HL-60 (cell line): ENCODE measurements around the gene MBD5.
A peak's percentile ranks its signal among the peaks of the same experiment; 100 is the strongest.

ENCODE experiments used
- DNase-seq, 2 experiments: peaks; one replicate each; pipeline ENCODE4 v3.0.0-alpha.2; 2010 to 2020; ENCODE audit warnings: low read depth in 1 of 2, low spot score in 1 of 2
- H3K27ac ChIP-seq: fragments of 250-450 bp; sonication (Bioruptor Pico); replicated peaks from 2 replicates; pipeline ENCODE4 v1.5.1; 2020; ENCODE audit warnings: mild to moderate bottlenecking, moderate library complexity
- H3K27me3 ChIP-seq: fragments of 250-450 bp; sonication (Bioruptor Pico); 2 replicates; pipeline ENCODE4 v1.5.1; 2021; ENCODE audit warnings: mild to moderate bottlenecking, moderate library complexity; ENCODE audit not compliant: insufficient read depth, poor library complexity, severe bottlenecking
- H3K4me3 ChIP-seq: replicated peaks from 2 replicates; pipeline ENCODE4 v1.5.1; 2011; ENCODE audit warnings: mild to moderate bottlenecking, control low read depth, low read length; ENCODE audit not compliant: insufficient read depth
- GABPA ChIP-seq: IDR thresholded peaks from 2 replicates; pipeline ENCODE4 v1.6.1; 2012; ENCODE audit warnings: low read depth
- POLR2AphosphoS5 ChIP-seq: IDR thresholded peaks from 2 replicates; pipeline ENCODE4 v1.6.1; 2012; ENCODE audit warnings: low read depth
- SPI1 ChIP-seq: IDR thresholded peaks from 2 replicates; pipeline ENCODE4 v1.6.1; 2012; ENCODE audit warnings: low read depth, mild to moderate bottlenecking, borderline replicate concordance
- long read RNA-seq: library from polyadenylated mRNA; unstranded; transcript quantifications from one replicate; pipeline ENCODE4 v2.0.0, GENCODE V29; 2020
- TF ChIP-seq, protein P1 (sequence below): IDR thresholded peaks from 2 replicates; pipeline ENCODE4 v1.6.1; 2012; ENCODE audit warnings: low read depth; ENCODE audit not compliant: insufficient replicate concordance
- TF ChIP-seq, protein P2 (sequence below): IDR thresholded peaks from one replicate; pipeline ENCODE4 v1.5.1; 2011; ENCODE audit warnings: low read length, control low read depth, inconsistent platforms; ENCODE audit not compliant: insufficient read depth

Gene MBD5
- long read RNA-seq, full-length matches to known transcripts, result 4 of 6 reads
- long read RNA-seq, partial matches to known transcripts, result 1 of 6 reads
- long read RNA-seq, other reads (novel, unspliced or antisense), result 1 of 6 reads

DNA sequence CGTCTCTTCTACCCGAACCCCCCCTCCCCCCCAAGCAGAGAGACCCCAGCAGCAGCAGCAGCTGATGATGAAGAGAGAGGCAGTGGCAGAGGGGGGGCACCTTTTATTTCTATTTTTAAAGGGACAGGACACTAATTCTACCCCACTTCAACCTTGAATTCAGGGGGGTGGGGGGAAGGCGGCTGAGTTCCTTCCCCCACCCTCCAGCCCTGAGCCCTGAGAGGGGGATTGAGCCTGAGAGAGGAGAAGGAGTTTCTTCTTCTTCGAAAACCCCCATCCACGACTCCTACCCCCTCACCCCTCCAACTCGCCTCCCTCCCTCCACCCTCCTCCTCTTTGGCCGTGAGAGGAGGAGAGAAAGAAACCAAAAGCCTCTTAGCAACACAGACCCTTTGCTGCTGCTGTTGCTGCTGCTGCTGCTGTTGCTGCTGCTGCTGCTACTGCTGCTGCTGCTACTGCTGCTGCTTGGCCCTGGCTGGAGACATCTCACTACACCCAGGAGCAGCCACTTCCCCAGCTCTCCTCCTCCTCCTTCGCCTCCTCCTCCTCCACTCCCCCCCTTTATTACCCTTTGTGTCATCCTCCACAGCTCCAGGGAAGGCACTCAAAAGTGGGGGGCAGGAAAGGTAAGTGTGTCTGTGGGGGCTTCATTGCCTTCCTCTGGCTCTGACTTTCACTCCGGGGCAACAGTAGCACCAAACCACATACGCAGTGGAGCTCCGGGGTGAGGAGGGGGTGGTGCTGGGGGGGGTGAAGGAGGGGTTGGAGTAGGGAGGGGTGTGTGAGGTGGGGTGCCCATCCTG, at the start of gene MBD5:
Gene MBD5, plus strand, starts transcription at position 33 of the 803 bp plus-strand sequence.
- peak; percentile 21 to 49 for DNase-seq
- peak within 1 kb of the TSS; percentile 87 for H3K27ac ChIP-seq
- no peaks in the 10 kb centered on the region for H3K27me3 ChIP-seq
- TF ChIP-seq POLR2AphosphoS5 (no peak), SPI1 (no peak)
- TF ChIP-seq, protein P1, sequence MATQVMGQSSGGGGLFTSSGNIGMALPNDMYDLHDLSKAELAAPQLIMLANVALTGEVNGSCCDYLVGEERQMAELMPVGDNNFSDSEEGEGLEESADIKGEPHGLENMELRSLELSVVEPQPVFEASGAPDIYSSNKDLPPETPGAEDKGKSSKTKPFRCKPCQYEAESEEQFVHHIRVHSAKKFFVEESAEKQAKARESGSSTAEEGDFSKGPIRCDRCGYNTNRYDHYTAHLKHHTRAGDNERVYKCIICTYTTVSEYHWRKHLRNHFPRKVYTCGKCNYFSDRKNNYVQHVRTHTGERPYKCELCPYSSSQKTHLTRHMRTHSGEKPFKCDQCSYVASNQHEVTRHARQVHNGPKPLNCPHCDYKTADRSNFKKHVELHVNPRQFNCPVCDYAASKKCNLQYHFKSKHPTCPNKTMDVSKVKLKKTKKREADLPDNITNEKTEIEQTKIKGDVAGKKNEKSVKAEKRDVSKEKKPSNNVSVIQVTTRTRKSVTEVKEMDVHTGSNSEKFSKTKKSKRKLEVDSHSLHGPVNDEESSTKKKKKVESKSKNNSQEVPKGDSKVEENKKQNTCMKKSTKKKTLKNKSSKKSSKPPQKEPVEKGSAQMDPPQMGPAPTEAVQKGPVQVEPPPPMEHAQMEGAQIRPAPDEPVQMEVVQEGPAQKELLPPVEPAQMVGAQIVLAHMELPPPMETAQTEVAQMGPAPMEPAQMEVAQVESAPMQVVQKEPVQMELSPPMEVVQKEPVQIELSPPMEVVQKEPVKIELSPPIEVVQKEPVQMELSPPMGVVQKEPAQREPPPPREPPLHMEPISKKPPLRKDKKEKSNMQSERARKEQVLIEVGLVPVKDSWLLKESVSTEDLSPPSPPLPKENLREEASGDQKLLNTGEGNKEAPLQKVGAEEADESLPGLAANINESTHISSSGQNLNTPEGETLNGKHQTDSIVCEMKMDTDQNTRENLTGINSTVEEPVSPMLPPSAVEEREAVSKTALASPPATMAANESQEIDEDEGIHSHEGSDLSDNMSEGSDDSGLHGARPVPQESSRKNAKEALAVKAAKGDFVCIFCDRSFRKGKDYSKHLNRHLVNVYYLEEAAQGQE, result no peak
- H3K4me3 ChIP-seq, result peak within 1 kb of the TSS; percentile 99

DNA sequence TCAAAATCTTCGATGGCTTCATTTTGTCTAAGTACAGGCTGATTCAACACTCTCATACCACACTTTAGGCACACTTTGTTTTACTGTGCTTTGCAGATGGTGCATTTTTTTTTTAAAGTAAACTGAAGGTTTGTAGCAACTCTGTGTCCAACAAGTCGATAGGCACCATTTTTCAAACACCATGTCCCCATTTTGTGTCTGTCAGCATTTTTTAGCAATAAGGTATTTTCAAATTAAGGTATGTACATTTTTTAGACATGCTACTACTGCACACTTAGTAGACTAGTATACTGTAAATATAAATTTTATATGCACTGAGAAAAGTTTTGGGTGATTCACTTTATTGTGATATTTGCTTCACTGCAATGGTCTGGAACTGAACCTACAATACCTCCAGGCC, 44.8 kb upstream of the MBD5 start:
- Histone ChIP-seq H3K27me3 (no peaks in the 10 kb centered on the region), H3K4me3 (no peak overlapping the region), H3K27ac (no peak overlapping the region)
- DNase-seq, result no peak
- TF ChIP-seq GABPA (no peak), SPI1 (no peak), POLR2AphosphoS5 (no peak)
- TF ChIP-seq, protein P1, result no peak
- TF ChIP-seq, protein P2, sequence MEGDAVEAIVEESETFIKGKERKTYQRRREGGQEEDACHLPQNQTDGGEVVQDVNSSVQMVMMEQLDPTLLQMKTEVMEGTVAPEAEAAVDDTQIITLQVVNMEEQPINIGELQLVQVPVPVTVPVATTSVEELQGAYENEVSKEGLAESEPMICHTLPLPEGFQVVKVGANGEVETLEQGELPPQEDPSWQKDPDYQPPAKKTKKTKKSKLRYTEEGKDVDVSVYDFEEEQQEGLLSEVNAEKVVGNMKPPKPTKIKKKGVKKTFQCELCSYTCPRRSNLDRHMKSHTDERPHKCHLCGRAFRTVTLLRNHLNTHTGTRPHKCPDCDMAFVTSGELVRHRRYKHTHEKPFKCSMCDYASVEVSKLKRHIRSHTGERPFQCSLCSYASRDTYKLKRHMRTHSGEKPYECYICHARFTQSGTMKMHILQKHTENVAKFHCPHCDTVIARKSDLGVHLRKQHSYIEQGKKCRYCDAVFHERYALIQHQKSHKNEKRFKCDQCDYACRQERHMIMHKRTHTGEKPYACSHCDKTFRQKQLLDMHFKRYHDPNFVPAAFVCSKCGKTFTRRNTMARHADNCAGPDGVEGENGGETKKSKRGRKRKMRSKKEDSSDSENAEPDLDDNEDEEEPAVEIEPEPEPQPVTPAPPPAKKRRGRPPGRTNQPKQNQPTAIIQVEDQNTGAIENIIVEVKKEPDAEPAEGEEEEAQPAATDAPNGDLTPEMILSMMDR, result no peak

DNA sequence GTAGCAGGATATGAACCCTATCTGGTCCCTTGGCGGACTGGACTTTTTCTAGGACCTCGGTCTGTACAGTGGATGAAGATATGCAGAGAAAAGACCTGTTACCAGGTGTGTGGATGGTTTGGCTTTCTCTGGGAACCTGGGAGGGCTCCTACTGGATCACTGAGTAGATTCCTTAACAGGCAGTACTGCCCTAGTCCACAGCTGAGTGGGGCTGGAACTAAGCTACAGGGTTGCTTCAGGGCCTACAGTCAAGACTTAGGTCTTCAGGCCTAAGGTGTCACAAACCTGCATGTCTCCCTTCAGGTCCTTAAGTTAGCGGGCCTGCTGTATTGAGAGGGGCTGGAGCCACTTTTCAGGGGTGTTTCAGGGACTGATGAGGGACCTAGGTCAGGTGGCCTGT, 43.2 kb upstream of the MBD5 start:
- Histone ChIP-seq H3K27me3 (no peaks in the 10 kb centered on the region), H3K4me3 (no peak overlapping the region), H3K27ac (no peak overlapping the region)
- no peak for DNase-seq
- TF ChIP-seq POLR2AphosphoS5 (no peak), SPI1 (no peak), GABPA (no peak)
- TF ChIP-seq, protein P2, result no peak
- TF ChIP-seq, protein P1, result no peak
